ENCODE results near the gene ZDHHC11.
"Not testable (repeated sequence)": the region's sequence is repeated elsewhere in the genome, so short reads cannot be mapped to it uniquely, and the experiment has no call there.

The ZDHHC11 gene

DNA sequence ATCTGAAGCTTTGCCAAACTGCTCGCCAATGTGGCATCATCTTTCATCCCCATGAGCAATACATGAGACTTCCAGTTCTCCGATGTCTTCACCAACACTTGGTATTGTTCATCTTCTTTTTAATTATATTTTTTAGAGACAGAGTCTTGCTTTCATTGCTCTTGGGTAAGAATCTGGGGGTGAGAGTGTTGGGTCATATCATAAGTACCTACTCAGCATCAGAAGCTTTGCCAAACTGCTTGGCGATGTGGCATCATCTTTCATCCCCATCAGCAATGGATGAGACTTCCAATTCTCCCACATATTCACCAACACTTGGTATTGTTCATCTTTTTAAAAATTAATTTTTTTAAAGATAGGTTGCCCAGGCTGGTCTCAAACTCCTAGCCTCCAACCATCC, 35.3 kb downstream of the ZDHHC11 start:
- no peaks in the 10 kb centered on the region for H3K27me3 ChIP-seq (ENCODE audit: control insufficient read depth, low read length)
- no peaks in the 10 kb centered on the region for H4K20me1 ChIP-seq (ENCODE audit: control insufficient read depth, insufficient read depth, low read depth, low read length)
- no peaks in the 10 kb centered on the region; the same call in 1 of the 2 replicates for H3K36me3 ChIP-seq (ENCODE audit: control insufficient read depth, low read length)
- no peaks in the 10 kb centered on the region for H3K4me1 ChIP-seq (ENCODE audit: control insufficient read depth, low read length)
- H3K9me2 ChIP-seq (replicated peaks; ENCODE audit: control insufficient read depth, low read length) = no peaks in the 10 kb centered on the region
- H3K27ac ChIP-seq (ENCODE audit: low read depth, low read length) = no peak overlapping the region
- TF ChIP-seq, protein P1, sequence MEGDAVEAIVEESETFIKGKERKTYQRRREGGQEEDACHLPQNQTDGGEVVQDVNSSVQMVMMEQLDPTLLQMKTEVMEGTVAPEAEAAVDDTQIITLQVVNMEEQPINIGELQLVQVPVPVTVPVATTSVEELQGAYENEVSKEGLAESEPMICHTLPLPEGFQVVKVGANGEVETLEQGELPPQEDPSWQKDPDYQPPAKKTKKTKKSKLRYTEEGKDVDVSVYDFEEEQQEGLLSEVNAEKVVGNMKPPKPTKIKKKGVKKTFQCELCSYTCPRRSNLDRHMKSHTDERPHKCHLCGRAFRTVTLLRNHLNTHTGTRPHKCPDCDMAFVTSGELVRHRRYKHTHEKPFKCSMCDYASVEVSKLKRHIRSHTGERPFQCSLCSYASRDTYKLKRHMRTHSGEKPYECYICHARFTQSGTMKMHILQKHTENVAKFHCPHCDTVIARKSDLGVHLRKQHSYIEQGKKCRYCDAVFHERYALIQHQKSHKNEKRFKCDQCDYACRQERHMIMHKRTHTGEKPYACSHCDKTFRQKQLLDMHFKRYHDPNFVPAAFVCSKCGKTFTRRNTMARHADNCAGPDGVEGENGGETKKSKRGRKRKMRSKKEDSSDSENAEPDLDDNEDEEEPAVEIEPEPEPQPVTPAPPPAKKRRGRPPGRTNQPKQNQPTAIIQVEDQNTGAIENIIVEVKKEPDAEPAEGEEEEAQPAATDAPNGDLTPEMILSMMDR (IDR thresholded peaks at IDR 0.05; ENCODE audit: low read depth, low read length, poor library complexity, severe bottlenecking) = no peak
- TF ChIP-seq EZH2phosphoT487 (IDR thresholded peaks at IDR 0.05; ENCODE audit: borderline replicate concordance, low read length) = no peak
- H3K4me3 ChIP-seq (ENCODE audit: low read length) = no peak overlapping the region
- no peak overlapping the region for H3K4me2 ChIP-seq (ENCODE audit: low read length)
- H3K79me2 ChIP-seq (ENCODE audit: control insufficient read depth, low read length) = no peaks in the 10 kb centered on the region
- H3K9me3 ChIP-seq (ENCODE audit: control insufficient read depth, insufficient read depth, low read length) = no peaks in the 10 kb centered on the region
- H3F3A ChIP-seq (ENCODE audit: control insufficient read depth, insufficient read depth) = no peaks in the 10 kb centered on the region

DNA sequence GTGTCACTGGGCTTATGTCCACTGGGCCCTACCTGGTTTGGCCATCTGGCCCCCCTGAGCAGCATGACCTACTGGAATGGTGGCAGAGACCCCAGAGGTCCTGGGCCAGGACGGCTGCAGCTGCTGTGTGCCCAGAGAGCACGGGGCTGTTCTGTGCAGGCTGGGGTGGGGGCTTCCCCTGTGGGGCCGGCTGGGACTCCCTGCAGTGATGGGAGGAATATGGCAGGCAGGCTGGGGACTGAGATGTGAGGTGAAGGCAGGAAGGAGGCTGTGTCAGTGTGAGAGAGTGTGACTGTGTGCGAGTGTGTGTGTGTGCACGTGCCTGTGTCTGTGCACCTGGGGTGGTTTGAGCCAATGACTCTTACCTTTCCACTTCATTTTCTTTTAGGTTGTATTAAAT, 37.2 kb downstream of the ZDHHC11 start:
- H3F3A ChIP-seq (ENCODE audit: control insufficient read depth, insufficient read depth); H3K9me2 ChIP-seq (replicated peaks; ENCODE audit: control insufficient read depth, low read length); H3K4me3 ChIP-seq (ENCODE audit: low read length); H3K27ac ChIP-seq (ENCODE audit: low read depth, low read length); H3K4me1 ChIP-seq (ENCODE audit: control insufficient read depth, low read length); H3K4me2 ChIP-seq (ENCODE audit: low read length); H4K20me1 ChIP-seq (ENCODE audit: control insufficient read depth, insufficient read depth, low read depth, low read length); H3K27me3 ChIP-seq (ENCODE audit: control insufficient read depth, low read length); H3K79me2 ChIP-seq (ENCODE audit: control insufficient read depth, low read length); H3K9me3 ChIP-seq (ENCODE audit: control insufficient read depth, insufficient read depth, low read length); H3K36me3 ChIP-seq (ENCODE audit: control insufficient read depth, low read length): not testable (repeated sequence)

DNA sequence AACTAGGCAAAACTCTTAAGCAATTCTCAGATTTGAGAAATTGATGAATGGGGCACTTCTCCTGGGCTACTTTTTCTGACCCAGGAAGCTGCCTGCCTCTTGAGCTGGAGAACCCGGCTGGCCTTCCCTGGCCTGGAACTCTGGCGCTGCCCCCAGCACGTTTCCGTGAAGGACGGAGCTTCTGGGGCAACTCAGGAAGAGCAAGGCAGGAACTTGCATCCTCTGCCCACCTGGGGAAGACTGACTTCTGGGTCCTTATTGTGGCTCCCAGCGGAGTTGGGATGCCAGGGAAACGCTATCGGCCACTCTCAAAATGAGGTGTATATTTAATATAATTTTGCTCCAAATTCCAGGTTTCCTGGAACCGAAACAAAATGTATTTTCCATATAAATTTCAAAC, 39.4 kb downstream of the ZDHHC11 start:
- not testable (repeated sequence) for H3K27me3 ChIP-seq (ENCODE audit: control insufficient read depth, low read length); H3K4me3 ChIP-seq (ENCODE audit: low read length); H3K79me2 ChIP-seq (ENCODE audit: control insufficient read depth, low read length); H3F3A ChIP-seq (ENCODE audit: control insufficient read depth, insufficient read depth); H3K4me1 ChIP-seq (ENCODE audit: control insufficient read depth, low read length); H3K36me3 ChIP-seq (ENCODE audit: control insufficient read depth, low read length); H3K9me3 ChIP-seq (ENCODE audit: control insufficient read depth, insufficient read depth, low read length); H3K9me2 ChIP-seq (replicated peaks; ENCODE audit: control insufficient read depth, low read length); H3K27ac ChIP-seq (ENCODE audit: low read depth, low read length); H3K4me2 ChIP-seq (ENCODE audit: low read length); H4K20me1 ChIP-seq (ENCODE audit: control insufficient read depth, insufficient read depth, low read depth, low read length)

DNA sequence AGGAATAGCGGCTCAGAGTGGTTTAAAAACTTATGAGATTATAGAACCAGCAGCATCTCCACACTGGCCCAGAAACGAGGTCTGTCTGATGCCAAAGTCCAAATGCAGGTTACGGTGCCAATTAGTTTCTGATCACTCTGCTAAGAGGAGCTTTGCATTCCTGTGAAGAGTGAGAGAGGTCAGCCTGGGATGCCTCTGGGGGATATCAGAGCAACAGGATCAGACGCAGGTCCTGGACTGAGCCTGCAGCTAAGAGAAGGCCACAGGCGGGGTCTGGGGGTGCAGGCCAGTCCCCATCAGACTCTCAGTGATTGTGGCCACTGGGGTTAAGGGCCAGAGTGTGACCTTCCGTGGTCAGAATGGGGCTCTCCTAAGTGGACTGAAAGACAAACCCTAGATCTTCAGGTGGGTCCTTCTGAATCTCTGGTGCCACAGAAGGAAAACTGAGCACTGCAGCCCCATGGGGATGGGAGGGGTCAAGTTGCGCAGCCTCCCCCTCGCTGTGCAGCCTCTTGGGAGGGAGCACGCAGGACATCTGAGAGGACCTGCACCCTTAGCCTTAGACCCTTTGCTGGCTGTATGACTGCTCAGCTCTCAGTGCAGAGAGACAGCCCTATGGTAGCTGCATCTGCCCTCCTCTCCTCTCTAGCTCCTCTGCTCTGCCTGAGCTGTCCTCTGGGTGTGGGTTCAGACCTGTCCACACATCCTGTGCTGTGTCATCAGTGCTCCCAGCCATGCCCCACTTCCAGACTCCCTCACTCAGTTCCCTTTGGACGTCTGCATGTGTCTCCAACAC, 42.9 kb downstream of the ZDHHC11 start:
- not testable (repeated sequence) for H3K4me1 ChIP-seq (ENCODE audit: control insufficient read depth, low read length); H3K79me2 ChIP-seq (ENCODE audit: control insufficient read depth, low read length); H3F3A ChIP-seq (ENCODE audit: control insufficient read depth, insufficient read depth); H4K20me1 ChIP-seq (ENCODE audit: control insufficient read depth, insufficient read depth, low read depth, low read length); H3K4me2 ChIP-seq (ENCODE audit: low read length); H3K27ac ChIP-seq (ENCODE audit: low read depth, low read length); H3K9me2 ChIP-seq (replicated peaks; ENCODE audit: control insufficient read depth, low read length); H3K9me3 ChIP-seq (ENCODE audit: control insufficient read depth, insufficient read depth, low read length); H3K36me3 ChIP-seq (ENCODE audit: control insufficient read depth, low read length); H3K4me3 ChIP-seq (ENCODE audit: low read length); H3K27me3 ChIP-seq (ENCODE audit: control insufficient read depth, low read length)

DNA sequence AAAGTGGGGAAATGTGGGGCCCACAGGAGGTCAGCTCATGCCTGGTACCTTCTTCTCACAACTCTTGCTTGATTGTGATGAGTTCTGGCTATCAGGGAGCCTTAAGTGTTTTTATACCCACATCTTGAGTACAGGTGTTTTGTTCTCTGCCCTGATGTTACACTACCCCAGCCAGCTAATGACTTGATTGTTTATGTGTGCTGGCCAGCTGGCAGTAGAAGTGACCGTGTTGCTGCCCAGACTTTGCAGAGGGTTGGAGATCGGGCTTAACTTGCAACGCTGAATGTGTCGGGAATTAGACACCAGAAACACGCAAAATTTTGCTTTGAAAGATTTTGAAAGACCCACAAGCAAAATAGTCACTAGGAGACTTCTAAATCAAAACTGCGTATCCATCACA, 49.3 kb downstream of the ZDHHC11 start:
- no peaks in the 10 kb centered on the region for H3K27me3 ChIP-seq (ENCODE audit: control insufficient read depth, low read length)
- H3K9me3 ChIP-seq (ENCODE audit: control insufficient read depth, insufficient read depth, low read length) = no peaks in the 10 kb centered on the region
- TF ChIP-seq EZH2phosphoT487 (IDR thresholded peaks at IDR 0.05; ENCODE audit: borderline replicate concordance, low read length) = no peak
- TF ChIP-seq, protein P1 (IDR thresholded peaks at IDR 0.05; ENCODE audit: low read depth, low read length, poor library complexity, severe bottlenecking) = no peak
- H3K4me2 ChIP-seq (ENCODE audit: low read length) = no peak overlapping the region
- H3K4me1 ChIP-seq (ENCODE audit: control insufficient read depth, low read length) = no peaks in the 10 kb centered on the region
- no peaks in the 10 kb centered on the region for H3K36me3 ChIP-seq (ENCODE audit: control insufficient read depth, low read length)
- no peaks in the 10 kb centered on the region for H3K9me2 ChIP-seq (replicated peaks; ENCODE audit: control insufficient read depth, low read length)
- H3K4me3 ChIP-seq (ENCODE audit: low read length) = no peak overlapping the region
- no peaks in the 10 kb centered on the region for H3F3A ChIP-seq (ENCODE audit: control insufficient read depth, insufficient read depth)
- no peaks in the 10 kb centered on the region for H4K20me1 ChIP-seq (ENCODE audit: control insufficient read depth, insufficient read depth, low read depth, low read length)
- H3K27ac ChIP-seq (ENCODE audit: low read depth, low read length) = no peak overlapping the region
- H3K79me2 ChIP-seq (ENCODE audit: control insufficient read depth, low read length) = no peaks in the 10 kb centered on the region

DNA sequence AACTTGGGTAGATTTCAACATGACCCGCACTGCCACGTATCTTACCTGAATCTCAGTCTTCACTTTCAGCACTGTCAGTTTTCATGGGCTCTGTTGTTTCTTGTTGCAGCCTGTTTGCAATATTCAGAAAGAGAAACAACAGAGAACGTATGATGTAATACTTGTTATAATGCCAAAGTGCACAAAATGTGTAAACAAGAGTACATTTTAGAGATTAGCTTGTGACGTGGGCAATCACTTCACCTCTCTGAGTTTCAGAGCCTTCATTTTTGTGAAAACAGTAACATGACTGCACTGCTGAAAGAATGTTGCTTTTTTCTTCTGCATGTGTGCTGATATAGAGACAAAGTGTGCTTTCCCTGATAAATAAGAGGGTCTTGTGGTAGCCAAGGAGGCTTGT, 49.7 kb downstream of the ZDHHC11 start:
- not testable (repeated sequence) for H3K9me2 ChIP-seq (replicated peaks; ENCODE audit: control insufficient read depth, low read length); H3K79me2 ChIP-seq (ENCODE audit: control insufficient read depth, low read length); H3K4me2 ChIP-seq (ENCODE audit: low read length); H3K4me1 ChIP-seq (ENCODE audit: control insufficient read depth, low read length); H3K4me3 ChIP-seq (ENCODE audit: low read length); H4K20me1 ChIP-seq (ENCODE audit: control insufficient read depth, insufficient read depth, low read depth, low read length); H3K36me3 ChIP-seq (ENCODE audit: control insufficient read depth, low read length); H3F3A ChIP-seq (ENCODE audit: control insufficient read depth, insufficient read depth); H3K9me3 ChIP-seq (ENCODE audit: control insufficient read depth, insufficient read depth, low read length); H3K27me3 ChIP-seq (ENCODE audit: control insufficient read depth, low read length); H3K27ac ChIP-seq (ENCODE audit: low read depth, low read length)

All from DOHH2 (cell line).